Suprapubic skin (tissue), 4 donors: ENCODE measurements around the gene CERT1. TPM values are rescaled to one million over a fixed set of nuclear protein-coding genes. Genes with fewer than 3 reads are reported as not detected.
"Not testable (repeated sequence)": the region's sequence is repeated elsewhere in the genome, so short reads cannot be mapped to it uniquely, and the experiment has no call there.

Source experiments
- DNase-seq, 2 donors: peaks; one replicate each; pipeline ENCODE4 v3.0.0-alpha.2; 2019; ENCODE audit warnings: low spot score in 2 of 2
- H3K27ac ChIP-seq: fragments of 200-600 bp; sonication (generic); one replicate; pipeline ENCODE4 v1.5.1; 2019
- H3K27me3 ChIP-seq: fragments of 200-600 bp; sonication (generic); one replicate; pipeline ENCODE4 v1.5.1; 2019
- H3K36me3 ChIP-seq: fragments of 200-600 bp; sonication (generic); one replicate; pipeline ENCODE4 v1.5.1; 2019
- H3K4me1 ChIP-seq: fragments of 200-600 bp; sonication (generic); one replicate; pipeline ENCODE4 v1.5.1; 2019
- H3K4me3 ChIP-seq: fragments of 200-600 bp; sonication (generic); one replicate; pipeline ENCODE4 v1.5.1; 2019; ENCODE audit warnings: mild to moderate bottlenecking
- H3K9me3 ChIP-seq: fragments of 200-600 bp; sonication (generic); one replicate; pipeline ENCODE4 v1.5.1; 2019
- EP300 ChIP-seq: sonication (generic); formaldehyde crosslinking; IDR thresholded peaks from one replicate; pipeline ENCODE4 v1.6.1; 2017; ENCODE audit warnings: antibody characterized with exemption
- POLR2A ChIP-seq, 2 donors: fragments of 450-650 bp; IDR thresholded peaks; one replicate each; pipeline ENCODE4 v1.6.1; 2017; ENCODE audit warnings: antibody characterized with exemption in 2 of 2, mild to moderate bottlenecking in 2 of 2, moderate library complexity in 2 of 2
- POLR2AphosphoS5 ChIP-seq, 3 donors: sonication (generic); formaldehyde crosslinking; IDR thresholded peaks; one replicate each; pipeline ENCODE4 v1.6.1; 2017; ENCODE audit warnings: antibody characterized with exemption in 3 of 3
- WGBS: methylation state at CpG from one replicate; pipeline ENCODE4 v1.1.5; 2018; 5-methylcytosine and 5-hydroxymethylcytosine counted together
- total RNA-seq, 4 donors: library from RNA; depleted of rRNA; stranded (reverse); fragments of >200 nt; gene quantifications; one replicate each; pipeline ENCODE4 v1.1.0, GENCODE V29; 2016
- TF ChIP-seq, protein P1 (sequence below), 2 donors: fragments of 200-600 bp in 1 of 2; fragments of 450-650 bp in 1 of 2; sonication (generic) in 1 of 2; IDR thresholded peaks; one replicate each; pipeline ENCODE4 v1.5.1; 2016 to 2019; ENCODE audit warnings: antibody characterized with exemption in 2 of 2, mild to moderate bottlenecking in 1 of 2, moderate library complexity in 1 of 2

The CERT1 gene
- total RNA-seq, 4 donors from 2014 or later, result 25.3 to 41.2 (median 32.4) TPM

DNA sequence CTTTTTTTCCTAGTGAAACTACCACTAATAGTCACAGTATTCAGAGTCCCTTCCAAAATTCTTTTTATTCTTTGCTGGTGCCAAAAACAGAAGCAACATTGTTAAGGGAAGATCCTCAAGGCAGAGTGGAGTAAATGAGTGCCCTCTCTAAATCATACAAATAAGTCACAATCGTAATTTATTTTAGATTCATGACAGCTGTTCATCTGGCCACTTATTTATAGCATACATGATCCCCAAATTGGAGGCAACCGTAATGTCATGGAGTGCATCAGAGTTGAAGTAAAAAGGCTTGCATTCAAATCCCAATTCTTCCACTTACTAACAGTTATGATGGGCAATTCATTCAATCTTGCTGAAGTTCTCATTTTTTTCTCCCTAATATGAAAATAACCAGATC lies 33.7 kb upstream of the CERT1 start:
- Histone ChIP-seq H3K4me1 (no peaks in the 10 kb centered on the region), H3K27ac (no peak overlapping the region), H3K4me3 (no peak overlapping the region), H3K27me3 (no peaks in the 10 kb centered on the region), H3K36me3 (peaks cover 3% of the 10 kb centered on the region), H3K9me3 (no peaks in the 10 kb centered on the region)
- 64% methylated on average over 2 of the region's 2 CpGs for WGBS
- TF ChIP-seq POLR2A (IDR thresholded peaks at IDR 0.05) (no peak), EP300 (no peak), POLR2AphosphoS5 (IDR thresholded peaks at IDR 0.05) (no peak)
- TF ChIP-seq, protein P1, sequence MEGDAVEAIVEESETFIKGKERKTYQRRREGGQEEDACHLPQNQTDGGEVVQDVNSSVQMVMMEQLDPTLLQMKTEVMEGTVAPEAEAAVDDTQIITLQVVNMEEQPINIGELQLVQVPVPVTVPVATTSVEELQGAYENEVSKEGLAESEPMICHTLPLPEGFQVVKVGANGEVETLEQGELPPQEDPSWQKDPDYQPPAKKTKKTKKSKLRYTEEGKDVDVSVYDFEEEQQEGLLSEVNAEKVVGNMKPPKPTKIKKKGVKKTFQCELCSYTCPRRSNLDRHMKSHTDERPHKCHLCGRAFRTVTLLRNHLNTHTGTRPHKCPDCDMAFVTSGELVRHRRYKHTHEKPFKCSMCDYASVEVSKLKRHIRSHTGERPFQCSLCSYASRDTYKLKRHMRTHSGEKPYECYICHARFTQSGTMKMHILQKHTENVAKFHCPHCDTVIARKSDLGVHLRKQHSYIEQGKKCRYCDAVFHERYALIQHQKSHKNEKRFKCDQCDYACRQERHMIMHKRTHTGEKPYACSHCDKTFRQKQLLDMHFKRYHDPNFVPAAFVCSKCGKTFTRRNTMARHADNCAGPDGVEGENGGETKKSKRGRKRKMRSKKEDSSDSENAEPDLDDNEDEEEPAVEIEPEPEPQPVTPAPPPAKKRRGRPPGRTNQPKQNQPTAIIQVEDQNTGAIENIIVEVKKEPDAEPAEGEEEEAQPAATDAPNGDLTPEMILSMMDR (IDR thresholded peaks at IDR 0.05), result no peak
- no peak for DNase-seq

- TF ChIP-seq, protein P1 (IDR thresholded peaks at IDR 0.05), result no peak
- no peak for TF ChIP-seq EP300
- no peak for DNase-seq
- peaks cover 12% of the 10 kb centered on the region for H3K9me3 ChIP-seq
- H3K4me3 ChIP-seq, result no peak overlapping the region
- H3K27me3 ChIP-seq, result no peaks in the 10 kb centered on the region
- peaks cover 3% of the 10 kb centered on the region for H3K36me3 ChIP-seq
- H3K27ac ChIP-seq, result no peak overlapping the region
- peaks cover 10% of the 10 kb centered on the region for H3K4me1 ChIP-seq
- 62% methylated on average over 1 of the region's 1 CpG for WGBS
Measured at GRCh38 chr5:75538211-75538610, 26.8 kb upstream of the CERT1 start.

- WGBS, result 94% methylated on average over 4 of the region's 6 CpGs
- no peak for TF ChIP-seq POLR2AphosphoS5 (IDR thresholded peaks at IDR 0.05)
- no peak for TF ChIP-seq POLR2A (IDR thresholded peaks at IDR 0.05)
- TF ChIP-seq EP300, result no peak
- TF ChIP-seq, protein P1 (IDR thresholded peaks at IDR 0.05), result no peak
Measured at GRCh38 chr5:75536694-75537360, 25.4 kb upstream of the CERT1 start.

DNA sequence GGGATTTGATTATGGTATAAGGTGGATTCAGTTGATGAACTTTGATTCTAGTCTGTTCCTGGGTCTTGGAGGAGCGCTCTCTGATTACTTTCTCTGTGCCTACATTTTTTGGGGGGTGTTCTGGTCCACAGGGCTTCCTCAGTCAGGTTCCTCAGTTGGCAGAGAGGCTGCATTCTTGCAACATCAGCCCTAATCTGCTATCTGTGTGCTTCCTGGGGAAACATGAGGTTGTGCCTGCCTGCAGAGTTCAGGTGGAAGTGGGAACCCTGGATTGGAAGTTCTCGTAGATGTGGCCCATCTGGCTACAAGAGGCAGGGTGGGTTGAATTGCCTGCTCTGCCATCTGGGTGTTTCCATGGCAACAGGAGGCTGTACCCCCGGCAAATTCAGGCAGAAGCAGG lies 24.7 kb upstream of the CERT1 start:
- 66% methylated on average over 3 of the region's 3 CpGs for WGBS
- DNase-seq, result no peak
- Histone ChIP-seq H3K36me3 (peaks cover 3% of the 10 kb centered on the region), H3K9me3 (peaks cover 12% of the 10 kb centered on the region), H3K4me3 (no peak overlapping the region), H3K4me1 (peaks cover 10% of the 10 kb centered on the region), H3K27ac (no peak overlapping the region), H3K27me3 (no peaks in the 10 kb centered on the region)
- no peak for TF ChIP-seq EP300
- TF ChIP-seq POLR2AphosphoS5 (IDR thresholded peaks at IDR 0.05), result no peak
- no peak for TF ChIP-seq POLR2A (IDR thresholded peaks at IDR 0.05)
- TF ChIP-seq, protein P1 (IDR thresholded peaks at IDR 0.05), result no peak

More at GRCh38 chr5:75536694-75537360, 25.4 kb upstream of the CERT1 start:
- Histone ChIP-seq H3K36me3 (peaks cover 3% of the 10 kb centered on the region), H3K4me1 (peaks cover 10% of the 10 kb centered on the region), H3K4me3 (no peak overlapping the region), H3K27me3 (no peaks in the 10 kb centered on the region), H3K9me3 (peaks cover 12% of the 10 kb centered on the region), H3K27ac (no peak overlapping the region)
- no peak for DNase-seq

DNA sequence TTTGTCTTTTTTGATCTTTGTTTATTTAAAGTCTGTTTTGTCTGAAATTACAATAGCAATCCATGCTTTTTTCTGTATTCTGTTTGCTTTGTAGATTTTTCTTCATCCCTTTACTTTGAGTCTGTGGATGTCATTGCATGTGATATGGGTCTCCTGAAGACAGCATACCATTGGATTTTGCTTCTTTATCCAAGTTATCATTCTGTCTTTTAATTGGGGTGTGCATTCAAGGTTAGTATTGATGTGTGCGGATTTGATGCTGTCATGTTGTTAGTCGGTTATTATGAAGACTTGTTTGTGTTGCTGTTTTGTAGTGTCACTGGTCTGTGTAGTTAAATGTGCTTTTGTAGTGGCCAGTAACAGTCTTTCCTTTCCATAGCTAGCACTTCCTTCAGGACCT lies 23.3 kb upstream of the CERT1 start:
- peaks cover 10% of the 10 kb centered on the region for H3K4me1 ChIP-seq
- no peak for DNase-seq
- no peak overlapping the region for H3K27ac ChIP-seq
- TF ChIP-seq, protein P1 (IDR thresholded peaks at IDR 0.05), result no peak
- TF ChIP-seq EP300, result no peak
- 97% methylated on average over 2 of the region's 2 CpGs for WGBS
- no peaks in the 10 kb centered on the region for H3K27me3 ChIP-seq
- no peak overlapping the region for H3K4me3 ChIP-seq
- H3K36me3 ChIP-seq, result no peaks in the 10 kb centered on the region
- H3K9me3 ChIP-seq, result peaks cover 12% of the 10 kb centered on the region

DNA sequence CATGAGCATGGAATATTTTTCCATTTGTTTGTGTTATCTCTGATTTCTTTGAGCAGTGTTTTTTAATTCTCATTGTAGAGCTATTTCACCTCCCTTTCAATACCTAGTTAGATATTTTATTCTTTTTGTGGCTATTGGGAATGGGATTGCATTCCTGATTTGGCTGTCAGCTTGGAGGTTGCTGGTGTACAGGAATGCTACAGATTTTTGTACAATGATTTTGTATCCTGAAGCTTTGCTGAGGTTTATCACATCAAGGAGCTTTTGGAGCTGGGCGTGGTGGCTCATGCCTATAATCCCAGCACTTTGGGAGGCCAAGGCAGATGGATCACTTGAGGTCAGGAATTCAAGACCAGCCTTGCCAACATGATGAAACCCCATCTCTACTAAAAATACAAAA lies 22.3 kb upstream of the CERT1 start:
- H3K4me1 ChIP-seq, H3K27ac ChIP-seq, H3K36me3 ChIP-seq, DNase-seq, H3K27me3 ChIP-seq, H3K4me3 ChIP-seq: not testable (repeated sequence)
- peaks cover 12% of the 10 kb centered on the region for H3K9me3 ChIP-seq
- WGBS, result 100% methylated on average over 1 of the region's 1 CpG
